Measurements from ENCODE around the gene OPCML. TPM values are rescaled to one million over a fixed set of nuclear protein-coding genes. Genes with fewer than 3 reads are reported as not detected.

Gene OPCML
- total RNA-seq, 1 experiment from 2014 or later: 0.94 TPM

DNA sequence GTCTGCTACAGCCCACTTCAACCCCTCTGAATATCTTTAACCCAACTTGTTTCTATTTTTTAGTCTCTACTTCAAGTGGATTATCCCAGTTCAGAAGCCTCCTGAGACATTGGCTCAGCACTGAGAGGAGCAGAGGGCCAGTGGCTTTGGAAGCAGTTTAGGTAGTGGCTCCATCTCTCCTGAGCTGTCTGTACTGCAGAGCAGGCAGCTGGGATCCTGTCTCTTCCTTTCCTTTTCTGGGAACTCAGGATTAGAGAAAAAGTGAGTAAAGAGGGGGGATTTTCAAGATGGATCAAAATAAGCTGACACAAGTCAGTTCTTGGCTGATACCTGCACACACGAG is 512.0 kb downstream of the OPCML start:
- no peak overlapping the region for H3K9ac ChIP-seq (ENCODE audit: extremely low read depth, insufficient read length, low read length)
- no peak overlapping the region for H3T11ph ChIP-seq (ENCODE audit: low read length)
- H3K27ac ChIP-seq (ENCODE audit: insufficient read length, low read depth, low read length): no peak overlapping the region
- H3K23me2 ChIP-seq (ENCODE audit: insufficient read length, low read depth, low read length, poor library complexity, severe bottlenecking): no peaks in the 10 kb centered on the region
- H3K18ac ChIP-seq (ENCODE audit: insufficient read length, low read depth, low read length): no peak overlapping the region
- no peak overlapping the region for H2BK5ac ChIP-seq (ENCODE audit: insufficient read length, low read length)
- no peak overlapping the region for H2BK12ac ChIP-seq (ENCODE audit: insufficient read length, low read depth, low read length)
- H2BK15ac ChIP-seq (ENCODE audit: low read depth, low read length): no peak overlapping the region
- Mint-ChIP-seq H3K9me3 (no peaks in the 10 kb centered on the region), H3K36me3 (ENCODE audit: insufficient read depth in 1 of 3, low read depth in 3 of 3) (no peaks in the 10 kb centered on the region), H3K27ac (no peak overlapping the region), H3K27me3 (ENCODE audit: low read depth) (peaks cover 6% of the 10 kb centered on the region), H3K4me1 (peaks cover 3 to 4% of the 10 kb centered on the region in 2 experiments; a peak in 2 of 4 replicates), H3K4me3 (no peak overlapping the region)
- no peaks in the 10 kb centered on the region for H4K20me1 ChIP-seq (ENCODE audit: control insufficient read depth, insufficient read depth, insufficient read length)
- H3K9me3 ChIP-seq (ENCODE audit: control insufficient read depth, low read depth, low read length): no peaks in the 10 kb centered on the region
- no peaks in the 10 kb centered on the region for H3K4me1 ChIP-seq (ENCODE audit: insufficient read depth, low read length)
- TF ChIP-seq, protein P1, sequence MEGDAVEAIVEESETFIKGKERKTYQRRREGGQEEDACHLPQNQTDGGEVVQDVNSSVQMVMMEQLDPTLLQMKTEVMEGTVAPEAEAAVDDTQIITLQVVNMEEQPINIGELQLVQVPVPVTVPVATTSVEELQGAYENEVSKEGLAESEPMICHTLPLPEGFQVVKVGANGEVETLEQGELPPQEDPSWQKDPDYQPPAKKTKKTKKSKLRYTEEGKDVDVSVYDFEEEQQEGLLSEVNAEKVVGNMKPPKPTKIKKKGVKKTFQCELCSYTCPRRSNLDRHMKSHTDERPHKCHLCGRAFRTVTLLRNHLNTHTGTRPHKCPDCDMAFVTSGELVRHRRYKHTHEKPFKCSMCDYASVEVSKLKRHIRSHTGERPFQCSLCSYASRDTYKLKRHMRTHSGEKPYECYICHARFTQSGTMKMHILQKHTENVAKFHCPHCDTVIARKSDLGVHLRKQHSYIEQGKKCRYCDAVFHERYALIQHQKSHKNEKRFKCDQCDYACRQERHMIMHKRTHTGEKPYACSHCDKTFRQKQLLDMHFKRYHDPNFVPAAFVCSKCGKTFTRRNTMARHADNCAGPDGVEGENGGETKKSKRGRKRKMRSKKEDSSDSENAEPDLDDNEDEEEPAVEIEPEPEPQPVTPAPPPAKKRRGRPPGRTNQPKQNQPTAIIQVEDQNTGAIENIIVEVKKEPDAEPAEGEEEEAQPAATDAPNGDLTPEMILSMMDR (conservative IDR thresholded peaks at IDR 0.05): no peak
- no peak overlapping the region for H4K91ac ChIP-seq (ENCODE audit: insufficient read length, low read depth, low read length)
- no peaks in the 10 kb centered on the region; the same call in 1 of the 2 replicates for H3K27me3 ChIP-seq (ENCODE audit: insufficient read depth, low read length)
- H3K14ac ChIP-seq (ENCODE audit: insufficient read depth, low read length): no peak overlapping the region
- H3K79me2 ChIP-seq (ENCODE audit: insufficient read depth, low read length): no peaks in the 10 kb centered on the region
- H3K56ac ChIP-seq (ENCODE audit: insufficient read length, low read depth, low read length): no peak overlapping the region
- H2AK5ac ChIP-seq (ENCODE audit: insufficient read length, low read length): no peak overlapping the region
- no peaks in the 10 kb centered on the region for H3K79me1 ChIP-seq (ENCODE audit: insufficient read depth, low read depth, low read length, poor library complexity, severe bottlenecking)
- H2BK120ac ChIP-seq (ENCODE audit: low read depth, low read length, poor library complexity, severe bottlenecking): no peak overlapping the region
- H4K5ac ChIP-seq (ENCODE audit: insufficient read length, low read depth, low read length): no peak overlapping the region
- H2BK20ac ChIP-seq (ENCODE audit: low read depth, low read length, poor library complexity, severe bottlenecking): no peak overlapping the region
- DNase-seq: no peak
- WGBS (ENCODE audit: extremely low coverage, insufficient read length, low lambda C conversion rate): no CpG with 5 or more reads among the region's 1 CpG
- H4K8ac ChIP-seq (replicated peaks; ENCODE audit: insufficient read length, low read depth, low read length): no peak overlapping the region
- H3K23ac ChIP-seq (ENCODE audit: insufficient read length, low read depth, low read length): no peak overlapping the region
- H3K4ac ChIP-seq (ENCODE audit: low read depth, low read length): no peak overlapping the region
- H2AFZ ChIP-seq (ENCODE audit: low read length): no peak overlapping the region
- no peak overlapping the region for H3K4me2 ChIP-seq (ENCODE audit: insufficient read depth, insufficient read length, low read length)

Measured in H9 (cell line).